ENCODE data around the gene CCDC88A. TPM values are rescaled to one million over a fixed set of nuclear protein-coding genes. Genes with fewer than 3 reads are reported as not detected.
"Not testable (repeated sequence)": the region's sequence is repeated elsewhere in the genome, so short reads cannot be mapped to it uniquely, and the experiment has no call there.

The CCDC88A gene
- total RNA-seq, 2 donors from 2014 or later = 29.0 to 33.0 TPM

DNA sequence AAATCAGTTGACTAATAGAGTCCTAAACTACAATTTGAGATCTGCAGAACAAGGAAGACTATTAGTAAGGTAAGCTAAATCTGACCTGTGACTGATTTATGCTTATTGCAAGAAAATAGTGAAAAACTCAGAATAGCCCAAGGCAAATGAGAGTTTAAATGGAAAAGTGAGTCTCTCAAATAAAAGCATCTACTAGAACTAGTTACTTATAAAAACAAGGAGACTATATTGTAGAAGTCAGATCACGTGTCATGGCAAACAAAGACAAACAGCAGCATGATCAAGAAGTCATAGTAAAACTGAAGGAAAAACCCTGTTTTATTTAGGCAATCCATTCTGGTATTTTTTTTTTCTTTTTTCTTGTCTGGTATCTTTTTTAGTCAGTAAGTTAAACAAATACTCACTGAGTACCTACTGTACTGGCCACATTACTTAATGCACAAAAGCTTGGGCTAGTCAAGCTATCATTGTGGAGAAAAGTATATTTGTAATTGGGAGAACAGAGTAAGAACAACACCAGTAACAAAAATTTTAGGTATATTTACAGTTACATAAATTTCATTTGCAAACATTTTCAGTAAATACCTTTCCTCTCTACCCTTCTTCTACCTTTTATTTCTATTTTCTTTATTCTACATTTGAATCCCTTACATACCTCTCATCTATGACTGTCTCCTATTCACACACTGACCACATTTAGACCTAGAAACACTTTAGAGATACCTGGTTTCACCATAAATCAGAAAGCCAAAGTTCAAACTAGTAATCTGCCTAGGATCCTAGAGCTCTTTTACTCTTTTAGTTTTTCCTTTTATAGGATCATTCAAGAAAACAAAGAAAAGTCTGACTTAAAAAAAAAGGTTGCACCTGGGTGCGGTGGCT is 23.7 kb downstream of the CCDC88A start:
- DNase-seq = no peak
- intact Hi-C loops (cut with DNase I) = no loop called here
- ATAC-seq = no peak

- ATAC-seq = no peak
- intact Hi-C loops (cut with DNase I) = no loop called here
These were observed 27.9 kb downstream of the CCDC88A start for GRCh38 chr2:55391615-55392242.

GRCh38 chr2:55391155-55391554 is 28.5 kb downstream of the CCDC88A start:
- intact Hi-C loops (cut with DNase I) = no loop called here
- no peak for ATAC-seq
- DNase-seq = no peak

More at GRCh38 chr2:55391615-55392242, 27.9 kb downstream of the CCDC88A start:
- DNase-seq = no peak

DNA sequence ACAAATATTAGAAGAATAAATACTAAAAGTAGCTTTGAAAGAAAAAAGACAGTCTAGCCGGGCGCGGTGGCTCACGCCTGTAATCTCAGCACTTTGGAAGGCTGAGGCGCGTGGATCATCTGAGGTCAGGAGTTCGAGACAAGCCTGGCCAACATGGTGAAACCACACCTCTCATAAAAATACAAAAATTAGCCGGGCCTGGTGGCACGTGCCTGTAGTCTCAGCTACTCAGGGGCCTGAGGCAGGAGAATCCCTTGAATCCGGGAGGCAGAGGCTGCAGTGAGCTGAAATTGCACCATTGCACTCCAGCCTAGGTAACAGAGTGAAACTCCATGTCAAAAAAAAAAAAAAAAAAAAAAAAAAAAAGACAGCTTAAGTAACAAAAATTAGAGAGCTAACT is 34.1 kb downstream of the CCDC88A start:
- DNase-seq; ATAC-seq; intact Hi-C loops (cut with DNase I): not testable (repeated sequence)

DNA sequence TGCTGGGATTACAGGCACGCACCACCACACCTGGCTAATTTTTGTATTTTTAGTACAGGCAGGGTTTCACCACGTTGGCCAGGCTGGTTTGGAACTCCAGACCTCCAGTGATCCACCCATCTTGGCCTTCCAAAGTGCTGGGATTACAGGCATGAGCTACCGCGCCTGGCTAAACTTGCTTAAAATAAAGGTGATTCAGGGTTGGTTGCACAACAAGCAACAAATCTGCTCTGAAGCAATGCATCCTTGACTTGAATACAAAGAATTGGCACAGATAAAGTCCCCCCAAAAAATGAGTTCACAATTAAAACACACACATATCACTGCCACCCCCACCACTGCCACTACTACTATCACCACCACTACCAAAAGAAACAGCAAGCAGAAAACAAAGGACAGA is 34.9 kb downstream of the CCDC88A start:
- intact Hi-C loops (cut with DNase I) = no loop called here

GRCh38 chr2:55371376-55371775 is 48.3 kb downstream of the CCDC88A start:
- DNase-seq = no peak
- no peak for ATAC-seq
- intact Hi-C loops (cut with DNase I) = no loop called here

More for the DNA sequence above, 34.9 kb downstream of the CCDC88A start:
- no peak for ATAC-seq
- DNase-seq = no peak

GRCh38 chr2:55370208-55370607 is 49.4 kb downstream of the CCDC88A start:
- DNase-seq = no peak

GRCh38 chr2:55365303-55365702 is 54.4 kb downstream of the CCDC88A start:
- ATAC-seq = peak in 1 of 2 donors; percentile 62
- no peak for DNase-seq
- intact Hi-C loops (cut with DNase I) = loop anchor here in 1 of 2 donors (10.0 kb wide), 1 partner anchor 49 kb away; the partner anchor contains the start of gene CCDC88A

More at GRCh38 chr2:55370208-55370607, 49.4 kb downstream of the CCDC88A start:
- intact Hi-C loops (cut with DNase I) = no loop called here
- no peak for ATAC-seq

DNA sequence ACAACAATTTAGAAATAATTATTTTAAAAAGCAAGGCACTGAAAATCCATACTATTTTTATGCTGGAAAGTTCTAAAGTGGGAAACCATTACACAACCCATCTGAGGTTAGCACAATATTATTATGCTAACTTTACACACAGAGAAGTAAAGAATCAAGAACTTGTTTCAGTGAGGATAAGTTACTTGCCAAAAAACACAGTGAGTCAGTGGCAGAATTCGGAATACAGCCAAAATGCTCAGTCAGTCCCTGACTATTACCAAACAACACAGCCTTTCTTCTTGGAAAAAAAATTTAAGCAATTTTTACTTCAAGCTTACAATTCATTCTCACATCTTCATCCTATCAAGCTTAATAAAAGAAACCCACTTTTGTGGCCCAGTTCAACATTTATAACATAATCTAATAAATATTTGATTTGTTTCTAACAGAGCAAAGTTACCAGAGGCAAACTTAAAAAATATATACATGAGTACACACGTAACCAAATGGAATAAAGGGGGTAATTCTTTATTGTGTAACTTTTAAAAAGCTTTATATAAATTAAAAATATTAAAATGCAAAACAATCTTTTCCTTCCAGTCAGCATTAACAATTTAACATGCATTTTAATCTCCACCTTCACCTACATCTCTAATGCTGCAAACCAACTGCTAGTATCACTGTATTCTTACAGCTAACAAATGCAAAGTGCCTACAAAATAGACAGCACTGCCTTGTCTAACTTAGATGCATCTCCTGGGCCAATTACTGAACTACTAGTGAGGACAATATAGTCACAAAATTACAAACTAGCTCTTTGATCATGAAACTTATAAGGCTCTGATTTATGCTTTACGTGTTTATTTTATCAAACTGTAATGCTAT is 55.2 kb downstream of the CCDC88A start:
- intact Hi-C loops (cut with DNase I) = loop anchor here in 1 of 2 donors (10.0 kb wide), 1 partner anchor 50 kb away; the partner anchor contains the start of gene CCDC88A
- peak; percentile 89 to 98 for ATAC-seq
- DNase-seq = peak; percentile 39

- DNase-seq (no peak), ATAC-seq (no peak)
- intact Hi-C loops (cut with DNase I) = loop anchor here in 1 of 2 donors (10.0 kb wide), 1 partner anchor 51 kb away; the partner anchor contains the start of gene CCDC88A
These were observed 56.0 kb downstream of the CCDC88A start for GRCh38 chr2:55363636-55364035.

DNA sequence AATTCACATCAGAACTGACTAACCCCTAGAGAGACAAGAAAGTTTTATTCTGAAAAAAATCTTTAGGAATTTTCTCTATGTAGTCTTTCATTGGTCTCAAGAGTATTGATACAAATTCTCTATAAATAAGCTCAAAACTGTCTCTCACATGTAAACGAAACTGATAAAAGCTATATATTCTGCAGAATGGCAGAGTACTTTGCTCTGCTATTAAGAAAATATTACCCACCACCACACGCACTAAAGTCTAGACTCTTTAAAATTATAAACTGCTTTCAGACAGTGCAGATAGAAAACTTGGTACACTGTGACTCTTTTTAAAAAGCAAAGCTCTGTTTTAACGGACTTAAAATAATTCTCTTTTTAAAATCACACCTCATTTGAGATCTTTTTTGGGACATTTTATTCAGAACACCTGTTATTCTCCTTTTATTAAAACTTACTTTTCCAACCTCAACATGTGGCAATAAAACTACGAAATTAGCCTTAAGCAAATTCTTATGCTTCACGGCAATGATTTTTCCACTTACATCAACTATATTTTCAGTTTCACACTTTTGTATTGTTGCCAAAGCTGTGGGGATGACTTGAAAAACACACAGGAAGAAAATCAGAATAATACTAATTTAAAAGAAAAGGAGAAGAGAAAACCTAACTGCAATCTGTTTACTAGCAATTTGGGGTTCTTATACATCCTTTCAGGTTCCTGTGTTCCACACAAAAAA is 58.0 kb downstream of the CCDC88A start:
- ATAC-seq (no peak), DNase-seq (no peak)
- intact Hi-C loops (cut with DNase I) = loop anchor here in 1 of 2 donors (10.0 kb wide), 1 partner anchor 53 kb away; the partner anchor contains the start of gene CCDC88A

- no peak for DNase-seq
- intact Hi-C loops (cut with DNase I) = no loop called here
- ATAC-seq = no peak
These were observed 61.2 kb downstream of the CCDC88A start for GRCh38 chr2:55358451-55358850.

- intact Hi-C loops (cut with DNase I) = no loop called here
- no peak for DNase-seq
- no peak for ATAC-seq
These were observed 61.7 kb downstream of the CCDC88A start for GRCh38 chr2:55357927-55358326.

DNA sequence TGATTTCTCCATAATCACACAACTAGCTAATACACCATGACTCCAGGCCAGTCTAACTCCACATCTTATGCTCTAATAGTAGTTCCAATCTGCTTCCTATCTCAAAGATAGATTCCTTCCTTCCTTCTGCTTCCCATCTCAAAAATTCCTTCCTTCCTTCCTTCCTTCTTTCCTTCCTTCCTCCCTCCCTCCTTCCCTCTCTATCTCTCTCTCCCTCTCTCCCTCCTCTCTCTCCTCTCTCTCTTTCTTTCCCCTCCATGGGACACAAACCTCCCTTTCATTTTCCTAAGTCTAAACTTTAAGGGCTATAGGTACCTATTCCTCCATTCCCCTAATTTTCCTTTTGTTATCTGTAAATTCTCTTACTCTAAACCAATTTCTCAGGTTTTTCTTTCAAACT is 62.5 kb downstream of the CCDC88A start:
- intact Hi-C loops (cut with DNase I) = no loop called here
- no peak for DNase-seq

DNA sequence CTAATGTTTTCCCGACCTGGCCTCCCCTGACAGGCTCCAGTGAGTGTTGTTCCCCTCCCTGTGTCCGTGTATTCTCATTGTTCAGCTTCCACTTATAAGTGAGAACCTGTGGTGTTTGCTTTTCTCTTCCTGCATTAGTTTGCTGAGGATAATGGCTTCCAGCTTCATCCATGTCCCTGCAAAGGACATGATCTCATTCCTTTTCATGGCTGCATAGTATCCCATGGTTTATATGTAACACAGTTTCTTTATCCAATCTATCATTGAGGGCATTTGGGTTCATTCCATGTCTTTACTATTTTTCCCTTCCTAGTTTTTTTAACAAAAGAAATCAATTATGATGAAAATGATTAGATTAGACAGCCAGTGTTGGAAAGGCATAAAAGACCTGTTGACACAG is 63.5 kb downstream of the CCDC88A start:
- DNase-seq; intact Hi-C loops (cut with DNase I); ATAC-seq: not testable (repeated sequence)

More for the DNA sequence above, 62.5 kb downstream of the CCDC88A start:
- ATAC-seq = no peak

GRCh38 chr2:55355451-55355850 is 64.2 kb downstream of the CCDC88A start:
- no peak for ATAC-seq
- intact Hi-C loops (cut with DNase I) = no loop called here
- no peak for DNase-seq

DNA sequence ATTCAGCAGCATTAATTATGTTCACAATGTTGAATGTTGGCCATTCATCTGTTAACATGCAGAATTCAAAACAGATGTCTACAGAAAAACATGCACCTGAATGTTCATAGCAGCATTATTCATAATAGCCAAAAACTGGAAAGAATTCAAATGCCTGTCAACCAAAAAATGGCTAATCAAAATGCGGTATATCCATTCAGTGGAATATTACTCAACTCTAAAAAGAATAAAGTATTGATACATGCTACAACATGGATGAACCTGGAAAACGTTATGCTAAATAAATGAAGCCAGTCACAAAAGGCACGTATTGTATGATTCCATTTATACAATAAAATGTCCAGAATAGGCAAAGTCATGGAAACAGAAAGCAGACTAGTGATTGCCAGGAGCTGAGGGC is 68.0 kb downstream of the CCDC88A start:
- intact Hi-C loops (cut with DNase I) = no loop called here
- no peak for ATAC-seq
- DNase-seq = no peak

- no peak for DNase-seq
- intact Hi-C loops (cut with DNase I) = no loop called here
- no peak for ATAC-seq
These were observed 74.6 kb downstream of the CCDC88A start for GRCh38 chr2:55345064-55345463.

Measured in left cardiac atrium (tissue), 4 donors.